ENCODE measurements around the gene GIMAP7.
"Not testable (repeated sequence)": the region's sequence is repeated elsewhere in the genome, so short reads cannot be mapped to it uniquely, and the experiment has no call there.

DNA sequence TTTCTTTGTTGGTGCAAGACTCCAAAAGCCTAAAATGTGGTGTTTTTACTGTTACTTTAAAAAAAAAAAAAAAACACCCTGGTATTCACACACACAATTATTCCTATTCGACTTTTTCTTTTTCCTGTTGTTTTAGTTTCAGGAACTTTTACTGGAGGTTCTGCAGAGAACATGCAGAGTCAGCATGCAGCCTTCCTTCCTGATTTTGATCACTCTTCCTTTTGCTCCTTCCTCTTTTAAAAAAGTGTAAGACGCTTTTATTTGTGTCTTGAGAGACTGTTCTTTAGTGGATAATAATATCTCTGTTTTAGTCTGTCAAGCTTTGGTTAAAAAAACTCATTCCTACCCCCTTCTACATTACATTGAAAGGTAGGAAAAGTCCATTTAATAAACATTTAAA is 31.2 kb upstream of the GIMAP7 start:
- TF ChIP-seq, protein P1, sequence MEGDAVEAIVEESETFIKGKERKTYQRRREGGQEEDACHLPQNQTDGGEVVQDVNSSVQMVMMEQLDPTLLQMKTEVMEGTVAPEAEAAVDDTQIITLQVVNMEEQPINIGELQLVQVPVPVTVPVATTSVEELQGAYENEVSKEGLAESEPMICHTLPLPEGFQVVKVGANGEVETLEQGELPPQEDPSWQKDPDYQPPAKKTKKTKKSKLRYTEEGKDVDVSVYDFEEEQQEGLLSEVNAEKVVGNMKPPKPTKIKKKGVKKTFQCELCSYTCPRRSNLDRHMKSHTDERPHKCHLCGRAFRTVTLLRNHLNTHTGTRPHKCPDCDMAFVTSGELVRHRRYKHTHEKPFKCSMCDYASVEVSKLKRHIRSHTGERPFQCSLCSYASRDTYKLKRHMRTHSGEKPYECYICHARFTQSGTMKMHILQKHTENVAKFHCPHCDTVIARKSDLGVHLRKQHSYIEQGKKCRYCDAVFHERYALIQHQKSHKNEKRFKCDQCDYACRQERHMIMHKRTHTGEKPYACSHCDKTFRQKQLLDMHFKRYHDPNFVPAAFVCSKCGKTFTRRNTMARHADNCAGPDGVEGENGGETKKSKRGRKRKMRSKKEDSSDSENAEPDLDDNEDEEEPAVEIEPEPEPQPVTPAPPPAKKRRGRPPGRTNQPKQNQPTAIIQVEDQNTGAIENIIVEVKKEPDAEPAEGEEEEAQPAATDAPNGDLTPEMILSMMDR (conservative IDR thresholded peaks at IDR 0.05): not testable (repeated sequence)
- not testable (repeated sequence) for TF ChIP-seq ZFX (IDR thresholded peaks at IDR 0.05)

Measured in C4-2B (cell line).